Pancreas (tissue), 10 donors: Measurements from ENCODE around the gene C22orf39. TPM values are rescaled to one million over a fixed set of nuclear protein-coding genes. Genes with fewer than 3 reads are reported as not detected.

Source experiments
- ATAC-seq, 4 donors: fragments of 200-7000 bp; cut with Tn5 transposase; one replicate each; pipeline versions ENCODE4 v1.8.0 to v1.9.1; 2020; ENCODE audit warnings: mild to moderate bottlenecking in 4 of 4, moderate library complexity in 4 of 4
- DNase-seq, 6 donors: peaks; one replicate each; pipeline ENCODE4 v3.0.0-alpha.2; 2020
- FAIRE-seq: peaks from 2 replicates; lab custom pipeline; 2012; peaks lifted over from hg19 to GRCh38; lab: Jason Lieb, UNC
- H3K27ac ChIP-seq, 4 donors: fragments of 200-600 bp; sonication (generic); 1 replicate in 3 of 4; 2 replicates in 1 of 4; pipeline versions ENCODE4 v1.5.0 to v1.8.0; 2020
- H3K27me3 ChIP-seq, 4 donors: fragments of 200-600 bp; one replicate each; pipeline ENCODE4 v1.8.0; 2021
- H3K36me3 ChIP-seq, 3 donors: fragments of 200-600 bp; sonication (generic) in 1 of 3; one replicate each; pipeline versions ENCODE4 v1.5.0 to v1.8.0; 2020 to 2021
- H3K4me1 ChIP-seq, 3 donors: fragments of 200-600 bp; one replicate each; pipeline ENCODE4 v1.8.0; 2021
- H3K4me3 ChIP-seq, 4 donors: fragments of 200-600 bp; sonication (generic) in 2 of 4; one replicate each; pipeline versions ENCODE4 v1.5.0 to v1.8.0; 2020 to 2021
- H3K9me3 ChIP-seq, 4 donors: fragments of 200-600 bp; one replicate each; pipeline ENCODE4 v1.8.0; 2021
- WGBS, 2 donors: extraction: QIAGEN DNeasy Blood & Tissue Kit; methylation state at CpG; one replicate each; pipeline ENCODE4 v1.1.7; 2013; 5-methylcytosine and 5-hydroxymethylcytosine counted together
- intact Hi-C, 3 donors: fragments of 100-400 bp; cut with DNase I; formaldehyde crosslinking; loops; one replicate each; pipeline versions ENCODE4 v1.11.1 to v1.14.2; 2022
- polyA plus RNA-seq, 2 donors: library from polyadenylated mRNA; stranded (reverse); fragments of 200-250 nt; gene quantifications; one replicate each; pipeline ENCODE4 v1.2.3, GENCODE V29; 2013
- total RNA-seq, 6 donors: library from RNA; stranded (reverse); fragmentation: NEBNext Ultra II Directional in 4 of 6; extraction: Animal tissue kit (Norgen Biotek cat#: 25700) in 4 of 6; gene quantifications; one replicate each; pipeline versions ENCODE4 v1.2.1 to v1.2.4, GENCODE V29; 2021 to 2023
- TF ChIP-seq, protein P1 (sequence below), 4 donors: fragments of 200-600 bp; sonication (generic) in 3 of 4; IDR thresholded peaks; one replicate each; pipeline versions ENCODE4 v1.5.0 to v1.8.0; 2021; ENCODE audit warnings: antibody characterized with exemption in 4 of 4
- donor health status: healthy with polysubstance abuse.
- donor health status: DM: no; HTN: no; CAD: no; lungs with moderate emphysema.
- donor health status: DM: no; HTN: no; CAD: no.
- donor health status: control.
- donor health status: control.
- donor health status: Bipolar disorder and iron deficiency.
- donor health status: DM: yes; HTN: yes; CAD: no.
- donor health status: DM: no; HTN: no; CAD: no.
- donor health status: DM: no; HTN: no; CAD: no.
- donor health status: DM: yes; HTN: yes; CAD: no.

The C22orf39 gene
- total and polyA plus RNA-seq, 8 donors = 13.3 to 23.1 (median 19.5) TPM

- Histone ChIP-seq H3K9me3 (no peaks in the 10 kb centered on the region), H3K27me3 (no peaks in the 10 kb centered on the region), H3K4me3 (no peak overlapping the region), H3K27ac (no peak overlapping the region), H3K4me1 (no peaks in the 10 kb centered on the region), H3K36me3 (peaks cover 0 to 63% (median 28%) of the 10 kb centered on the region in 3 donors)
- DNase-seq = no peak
- intact Hi-C loops = no loop called here
- ATAC-seq = no peak
- no peak for FAIRE-seq
- 89 to 95% methylated on average over 8 of the region's 8 CpGs for WGBS, 2 donors
- TF ChIP-seq, protein P1, sequence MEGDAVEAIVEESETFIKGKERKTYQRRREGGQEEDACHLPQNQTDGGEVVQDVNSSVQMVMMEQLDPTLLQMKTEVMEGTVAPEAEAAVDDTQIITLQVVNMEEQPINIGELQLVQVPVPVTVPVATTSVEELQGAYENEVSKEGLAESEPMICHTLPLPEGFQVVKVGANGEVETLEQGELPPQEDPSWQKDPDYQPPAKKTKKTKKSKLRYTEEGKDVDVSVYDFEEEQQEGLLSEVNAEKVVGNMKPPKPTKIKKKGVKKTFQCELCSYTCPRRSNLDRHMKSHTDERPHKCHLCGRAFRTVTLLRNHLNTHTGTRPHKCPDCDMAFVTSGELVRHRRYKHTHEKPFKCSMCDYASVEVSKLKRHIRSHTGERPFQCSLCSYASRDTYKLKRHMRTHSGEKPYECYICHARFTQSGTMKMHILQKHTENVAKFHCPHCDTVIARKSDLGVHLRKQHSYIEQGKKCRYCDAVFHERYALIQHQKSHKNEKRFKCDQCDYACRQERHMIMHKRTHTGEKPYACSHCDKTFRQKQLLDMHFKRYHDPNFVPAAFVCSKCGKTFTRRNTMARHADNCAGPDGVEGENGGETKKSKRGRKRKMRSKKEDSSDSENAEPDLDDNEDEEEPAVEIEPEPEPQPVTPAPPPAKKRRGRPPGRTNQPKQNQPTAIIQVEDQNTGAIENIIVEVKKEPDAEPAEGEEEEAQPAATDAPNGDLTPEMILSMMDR (IDR thresholded peaks at IDR 0.05) = no peak
These were observed 10.4 kb upstream of the C22orf39 start for GRCh38 chr22:19457828-19458428.

GRCh38 chr22:19456541-19456940 is 9.0 kb upstream of the C22orf39 start:
- ATAC-seq (no peak), DNase-seq (no peak), FAIRE-seq (no peak)
- Histone ChIP-seq H3K36me3 (peaks cover 0 to 61% (median 28%) of the 10 kb centered on the region in 3 donors), H3K27me3 (no peaks in the 10 kb centered on the region), H3K4me1 (no peaks in the 10 kb centered on the region), H3K27ac (no peak overlapping the region), H3K4me3 (no peak overlapping the region), H3K9me3 (no peaks in the 10 kb centered on the region)
- TF ChIP-seq, protein P1 (IDR thresholded peaks at IDR 0.05) = no peak
- 92 to 95% methylated on average over 10 of the region's 10 CpGs for WGBS, 2 donors
- intact Hi-C loops = no loop called here

DNA sequence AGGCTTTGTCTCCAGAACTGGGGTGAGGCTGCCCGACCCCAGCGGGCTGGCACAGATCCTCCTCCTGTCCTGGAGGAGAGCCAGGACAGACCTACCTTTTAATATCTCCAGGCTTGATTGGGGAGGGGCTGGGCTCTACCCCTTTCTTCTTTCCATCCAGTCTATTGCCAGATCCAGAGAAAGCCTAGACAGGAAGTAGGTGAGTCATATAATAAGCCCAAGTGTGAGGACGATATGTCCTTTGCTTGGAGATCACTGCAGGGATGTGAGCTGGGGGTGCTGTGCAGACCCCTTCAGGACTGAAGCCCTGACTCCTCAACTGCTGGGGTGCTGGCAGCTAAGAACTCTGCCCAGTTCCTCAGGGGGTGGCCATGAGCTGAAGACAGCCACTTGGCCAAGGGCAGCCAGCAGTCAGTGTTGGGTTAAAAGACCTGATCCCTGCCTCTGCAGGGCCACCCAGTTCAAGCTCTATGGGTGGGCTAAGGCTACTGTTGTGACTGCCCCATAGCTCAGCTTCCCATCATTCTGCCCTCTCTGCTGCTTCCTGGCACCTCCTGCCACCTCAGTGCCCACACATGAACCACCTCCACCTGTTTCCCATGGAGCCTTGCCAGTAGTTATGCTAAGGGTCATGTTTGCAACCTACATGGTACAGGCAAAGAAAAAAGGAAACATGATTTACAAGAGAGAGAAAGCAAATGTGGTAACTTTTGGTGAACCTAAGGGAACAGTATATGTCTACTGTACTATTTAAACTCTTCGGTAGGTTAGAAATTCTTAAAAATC is 8.3 kb upstream of the C22orf39 start:
- H3K36me3 ChIP-seq = peaks cover 0 to 58% (median 28%) of the 10 kb centered on the region in 3 donors
- no peak for DNase-seq
- no peaks in the 10 kb centered on the region for H3K27me3 ChIP-seq
- intact Hi-C loops = no loop called here
- H3K9me3 ChIP-seq = no peaks in the 10 kb centered on the region
- TF ChIP-seq, protein P1 (IDR thresholded peaks at IDR 0.05) = no peak
- no peak overlapping the region for H3K4me3 ChIP-seq
- 71 to 85% methylated on average over 4 of the region's 4 CpGs for WGBS, 2 donors
- FAIRE-seq = no peak
- no peak overlapping the region for H3K27ac ChIP-seq
- H3K4me1 ChIP-seq = no peaks in the 10 kb centered on the region
- ATAC-seq = no peak

DNA sequence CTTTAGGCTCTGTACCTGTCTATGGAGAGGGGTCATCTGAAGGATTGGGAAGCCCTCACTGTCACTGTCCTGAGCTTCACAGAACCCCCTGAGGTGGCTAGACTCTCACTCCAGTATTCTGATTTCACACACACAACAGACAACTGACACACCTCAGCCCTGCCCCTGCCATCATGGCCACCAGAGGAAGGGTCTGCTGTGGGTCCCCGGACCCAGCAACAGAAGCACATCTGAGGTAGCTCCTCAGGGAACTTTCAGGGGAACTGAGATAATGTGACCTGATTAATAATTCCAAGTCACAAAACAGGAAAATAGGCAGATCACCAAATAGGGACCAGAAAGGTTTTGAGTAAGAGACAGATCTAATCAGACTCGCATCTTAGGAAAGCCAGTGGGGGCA is 7.5 kb upstream of the C22orf39 start:
- ATAC-seq (no peak), DNase-seq (no peak), FAIRE-seq (no peak)
- Histone ChIP-seq H3K27me3 (no peaks in the 10 kb centered on the region), H3K36me3 (peaks cover 0 to 51% (median 28%) of the 10 kb centered on the region in 3 donors), H3K4me1 (no peaks in the 10 kb centered on the region), H3K4me3 (no peak overlapping the region), H3K9me3 (no peaks in the 10 kb centered on the region), H3K27ac (no peak overlapping the region)
- intact Hi-C loops = no loop called here
- TF ChIP-seq, protein P1 (IDR thresholded peaks at IDR 0.05) = no peak
- 95 to 97% methylated on average over 2 of the region's 2 CpGs for whole genome bisulfite sequencing, 2 donors

GRCh38 chr22:19454156-19454555 is 6.6 kb upstream of the C22orf39 start:
- no peaks in the 10 kb centered on the region for H3K4me1 ChIP-seq

More at GRCh38 chr22:19454156-19454555, 6.6 kb upstream of the C22orf39 start:
- Histone ChIP-seq H3K4me3 (no peak overlapping the region), H3K36me3 (peaks cover 0 to 51% (median 28%) of the 10 kb centered on the region in 3 donors), H3K9me3 (no peaks in the 10 kb centered on the region), H3K27ac (no peak overlapping the region), H3K27me3 (no peaks in the 10 kb centered on the region)
- no peak for DNase-seq
- TF ChIP-seq, protein P1 (IDR thresholded peaks at IDR 0.05) = no peak
- intact Hi-C loops = no loop called here
- no peak for ATAC-seq
- 68 to 78% methylated on average over 6 of the region's 6 CpGs for WGBS, 2 donors
- FAIRE-seq = no peak
